Activated CD4-positive, alpha-beta memory T cell treated with anti-CD3 and anti-CD28 coated beads, Interleukin-2, amount 10 ng/mL, durations not matched to agents 7 days and 5 days (primary cell): Measurements from ENCODE around the gene PRRX1. TPM values are rescaled to one million over a fixed set of nuclear protein-coding genes. Genes with fewer than 3 reads are reported as not detected.

ENCODE experiments used
- CTCF ChIA-PET: fragments of 350-600 bp; sonication (Branson Sonifier 250); formaldehyde crosslinking; loops from one replicate; lab custom pipeline; 2021; ENCODE audit warnings: antibody characterized with exemption, inconsistent platforms; lab: Charles Lee
- POLR2A ChIA-PET: fragments of 350-600 bp; sonication (Branson Sonifier 250); formaldehyde crosslinking; loops from one replicate; lab custom pipeline; 2021; ENCODE audit warnings: antibody characterized with exemption; lab: Charles Lee
- DNase-seq: peaks from one replicate; pipeline ENCODE4 v3.0.0-alpha.2; 2020
- H3K27ac Mint-ChIP-seq: one replicate; pipeline ENCODE4 v1.8.0; 2021; ENCODE audit warnings: mild to moderate bottlenecking, mixed read lengths
- H3K27me3 Mint-ChIP-seq: one replicate; pipeline ENCODE4 v1.8.0; 2021; ENCODE audit warnings: mixed read lengths
- H3K36me3 Mint-ChIP-seq: one replicate; pipeline ENCODE4 v1.8.0; 2021; ENCODE audit warnings: low read depth, mixed read lengths
- H3K4me1 Mint-ChIP-seq: one replicate; pipeline ENCODE4 v1.8.0; 2021; ENCODE audit warnings: mixed read lengths
- H3K4me3 Mint-ChIP-seq: one replicate; pipeline ENCODE4 v1.8.0; 2021; ENCODE audit warnings: mild to moderate bottlenecking, mixed read lengths
- H3K9me3 Mint-ChIP-seq: one replicate; pipeline ENCODE4 v1.8.0; 2021; ENCODE audit warnings: mixed read lengths
- total RNA-seq, 2 experiments: library from RNA; stranded (reverse); gene quantifications; one replicate each; pipeline ENCODE4 v1.2.3, GENCODE V29; 2021

The PRRX1 gene
- total RNA-seq, 2 experiments from 2014 or later, result not detected

GRCh38 chr1:170749959-170750358 lies 86.0 kb downstream of the PRRX1 start:
- H3K9me3 Mint-ChIP-seq, result no peaks in the 10 kb centered on the region
- no peak overlapping the region for H3K4me3 Mint-ChIP-seq
- no peaks in the 10 kb centered on the region for H3K36me3 Mint-ChIP-seq
- ChIA-PET CTCF (no interaction called here), POLR2A (no interaction called here)
- no peak overlapping the region for H3K27ac Mint-ChIP-seq
- no peaks in the 10 kb centered on the region for H3K4me1 Mint-ChIP-seq
- no peaks in the 10 kb centered on the region for H3K27me3 Mint-ChIP-seq
- no peak for DNase-seq

GRCh38 chr1:170755795-170756194 lies 91.9 kb downstream of the PRRX1 start:
- no peaks in the 10 kb centered on the region for H3K4me1 Mint-ChIP-seq
- ChIA-PET CTCF (no interaction called here), POLR2A (no interaction called here)

GRCh38 chr1:170758992-170759391 lies 95.1 kb downstream of the PRRX1 start:
- DNase-seq, result no peak
- Mint-ChIP-seq H3K27ac (no peak overlapping the region), H3K4me3 (no peak overlapping the region), H3K9me3 (no peaks in the 10 kb centered on the region), H3K27me3 (no peaks in the 10 kb centered on the region), H3K36me3 (no peaks in the 10 kb centered on the region), H3K4me1 (no peaks in the 10 kb centered on the region)
- CTCF ChIA-PET, result no interaction called here
- POLR2A ChIA-PET, result no interaction called here

More at GRCh38 chr1:170755795-170756194, 91.9 kb downstream of the PRRX1 start:
- H3K27ac Mint-ChIP-seq, result no peak overlapping the region
- no peak overlapping the region for H3K4me3 Mint-ChIP-seq
- H3K9me3 Mint-ChIP-seq, result no peaks in the 10 kb centered on the region
- no peaks in the 10 kb centered on the region for H3K36me3 Mint-ChIP-seq
- DNase-seq, result no peak
- no peaks in the 10 kb centered on the region for H3K27me3 Mint-ChIP-seq

GRCh38 chr1:170765279-170765678 lies 101.3 kb downstream of the PRRX1 start:
- Mint-ChIP-seq H3K27ac (no peak overlapping the region), H3K27me3 (no peaks in the 10 kb centered on the region), H3K36me3 (no peaks in the 10 kb centered on the region), H3K4me1 (no peaks in the 10 kb centered on the region), H3K4me3 (no peak overlapping the region), H3K9me3 (no peaks in the 10 kb centered on the region)
- DNase-seq, result no peak
- ChIA-PET POLR2A (no interaction called here), CTCF (no interaction called here)

- H3K4me3 Mint-ChIP-seq, result no peak overlapping the region
- CTCF ChIA-PET, result no interaction called here
- H3K36me3 Mint-ChIP-seq, result no peaks in the 10 kb centered on the region
- no peaks in the 10 kb centered on the region for H3K9me3 Mint-ChIP-seq
- no peak for DNase-seq
- POLR2A ChIA-PET, result no interaction called here
- H3K27me3 Mint-ChIP-seq, result no peaks in the 10 kb centered on the region
- H3K4me1 Mint-ChIP-seq, result no peaks in the 10 kb centered on the region
- no peak overlapping the region for H3K27ac Mint-ChIP-seq
Measured at GRCh38 chr1:170765712-170766330, 101.9 kb downstream of the PRRX1 start.

- H3K4me1 Mint-ChIP-seq, result no peaks in the 10 kb centered on the region
- no peak for DNase-seq
- H3K27ac Mint-ChIP-seq, result no peak overlapping the region
- ChIA-PET CTCF (no interaction called here), POLR2A (no interaction called here)
- H3K9me3 Mint-ChIP-seq, result no peaks in the 10 kb centered on the region
- no peaks in the 10 kb centered on the region for H3K36me3 Mint-ChIP-seq
- H3K4me3 Mint-ChIP-seq, result no peak overlapping the region
- H3K27me3 Mint-ChIP-seq, result no peaks in the 10 kb centered on the region
Measured at GRCh38 chr1:170768929-170769328, 105.0 kb downstream of the PRRX1 start.

GRCh38 chr1:170769691-170770090 lies 105.8 kb downstream of the PRRX1 start:
- H3K4me1 Mint-ChIP-seq, result no peaks in the 10 kb centered on the region

GRCh38 chr1:170770254-170770653 lies 106.3 kb downstream of the PRRX1 start:
- CTCF ChIA-PET, result no interaction called here

More at GRCh38 chr1:170769691-170770090, 105.8 kb downstream of the PRRX1 start:
- Mint-ChIP-seq H3K27me3 (no peaks in the 10 kb centered on the region), H3K4me3 (no peak overlapping the region), H3K9me3 (no peaks in the 10 kb centered on the region), H3K36me3 (no peaks in the 10 kb centered on the region), H3K27ac (no peak overlapping the region)
- CTCF ChIA-PET, result no interaction called here
- DNase-seq, result no peak
- POLR2A ChIA-PET, result no interaction called here

GRCh38 chr1:170776252-170776651 lies 112.3 kb downstream of the PRRX1 start:
- Mint-ChIP-seq H3K27ac (no peak overlapping the region), H3K9me3 (no peaks in the 10 kb centered on the region), H3K27me3 (no peaks in the 10 kb centered on the region), H3K4me1 (no peaks in the 10 kb centered on the region), H3K36me3 (no peaks in the 10 kb centered on the region), H3K4me3 (no peak overlapping the region)
- no peak for DNase-seq
- ChIA-PET CTCF (no interaction called here), POLR2A (no interaction called here)

More at GRCh38 chr1:170770254-170770653, 106.3 kb downstream of the PRRX1 start:
- Mint-ChIP-seq H3K9me3 (no peaks in the 10 kb centered on the region), H3K36me3 (no peaks in the 10 kb centered on the region), H3K4me1 (no peaks in the 10 kb centered on the region), H3K4me3 (no peak overlapping the region), H3K27ac (no peak overlapping the region), H3K27me3 (no peaks in the 10 kb centered on the region)
- POLR2A ChIA-PET, result no interaction called here
- DNase-seq, result no peak

- CTCF ChIA-PET, result no interaction called here
- H3K4me1 Mint-ChIP-seq, result no peaks in the 10 kb centered on the region
Measured at GRCh38 chr1:170776777-170777176, 112.8 kb downstream of the PRRX1 start.

More at GRCh38 chr1:170776777-170777176, 112.8 kb downstream of the PRRX1 start:
- no peaks in the 10 kb centered on the region for H3K36me3 Mint-ChIP-seq
- no peak overlapping the region for H3K4me3 Mint-ChIP-seq
- H3K9me3 Mint-ChIP-seq, result no peaks in the 10 kb centered on the region
- no peak overlapping the region for H3K27ac Mint-ChIP-seq
- POLR2A ChIA-PET, result no interaction called here
- DNase-seq, result no peak
- no peaks in the 10 kb centered on the region for H3K27me3 Mint-ChIP-seq

Other genes starting within 250 kb of the PRRX1 start
- 10 to 100 TPM in 1 of 2 experiments, 1 to 10 TPM in 1; 8.9 to 10.8 TPM for gene GORAB, start 132.0 kb upstream of the PRRX1 start, total RNA-seq